Loucy (cell line): ENCODE measurements around the gene KCNQ5.

Experiments
- H2AFZ ChIP-seq: fragments of 200-600 bp; sonication (generic); 2 replicates; pipeline ENCODE4 v1.6.0; 2016; ENCODE audit warnings: antibody characterized with exemption, mild to moderate bottlenecking, low read length, moderate library complexity
- H3F3A ChIP-seq: fragments of 200-600 bp; 2 replicates; pipeline ENCODE4 v1.6.0; 2016; ENCODE audit warnings: antibody characterized with exemption, low read depth, mild to moderate bottlenecking
- H3K27me3 ChIP-seq: fragments of 200-600 bp; sonication (generic); 2 replicates; pipeline ENCODE4 v1.6.1; 2014; ENCODE audit warnings: low read length, mild to moderate bottlenecking; ENCODE audit not compliant: insufficient read depth, poor library complexity, severe bottlenecking
- H3K36me3 ChIP-seq: fragments of 200-600 bp; sonication (generic); 2 replicates; pipeline ENCODE4 v1.6.1; 2016; ENCODE audit warnings: low read length; ENCODE audit not compliant: insufficient read depth
- H3K4me1 ChIP-seq: fragments of 200-600 bp; sonication (generic); 2 replicates; pipeline ENCODE4 v1.5.1; 2014; ENCODE audit warnings: low read length, mild to moderate bottlenecking; ENCODE audit not compliant: insufficient read depth, poor library complexity, severe bottlenecking
- H3K4me2 ChIP-seq: fragments of 200-600 bp; sonication (generic); 2 replicates; pipeline ENCODE4 v1.6.0; 2014; ENCODE audit warnings: antibody characterized with exemption, low read length, low read depth, mild to moderate bottlenecking; ENCODE audit not compliant: poor library complexity, severe bottlenecking
- H3K4me3 ChIP-seq: fragments of 200-600 bp; sonication (generic); 2 replicates; pipeline ENCODE4 v1.5.1; 2014; ENCODE audit warnings: low read length, mild to moderate bottlenecking, mixed read lengths; ENCODE audit not compliant: poor library complexity, severe bottlenecking
- H3K79me2 ChIP-seq: fragments of 200-600 bp; sonication (generic); 2 replicates; pipeline ENCODE4 v1.6.1; 2014; ENCODE audit warnings: low read length; ENCODE audit not compliant: insufficient read depth
- H3K9ac ChIP-seq: fragments of 200-600 bp; sonication (generic); 2 replicates; pipeline ENCODE4 v1.6.0; 2014; ENCODE audit warnings: mild to moderate bottlenecking, low read depth, low read length, moderate library complexity; ENCODE audit not compliant: poor library complexity, severe bottlenecking
- H3K9me2 ChIP-seq: fragments of 200-600 bp; sonication (generic); replicated peaks from 2 replicates; pipeline ENCODE4 v1.6.1; 2016; ENCODE audit warnings: low read depth, low read length, mixed read lengths
- H3K9me3 ChIP-seq: fragments of 200-600 bp; sonication (generic); 2 replicates; pipeline ENCODE4 v1.6.1; 2014; ENCODE audit warnings: mild to moderate bottlenecking, antibody characterized with exemption, low read length, low read depth; ENCODE audit not compliant: insufficient read depth
- H4K20me1 ChIP-seq: fragments of 200-600 bp; sonication (generic); 2 replicates; pipeline ENCODE4 v1.6.0; 2014; ENCODE audit warnings: antibody characterized with exemption, low read length, mild to moderate bottlenecking; ENCODE audit not compliant: insufficient read depth, poor library complexity, severe bottlenecking
- CTCF ChIP-seq: fragments of 200-600 bp; sonication (generic); conservative IDR thresholded peaks from 2 replicates; pipeline ENCODE4 v1.5.1; 2014; ENCODE audit warnings: mild to moderate bottlenecking, antibody characterized with exemption, low read length
- EZH2phosphoT487 ChIP-seq: fragments of 200-600 bp; IDR thresholded peaks from 2 replicates; pipeline ENCODE4 v1.6.1; 2018; ENCODE audit warnings: antibody characterized with exemption, mild to moderate bottlenecking, moderate library complexity, borderline replicate concordance

The KCNQ5 gene

GRCh38 chr6:72861935-72862432 lies 240.1 kb downstream of the KCNQ5 start:
- TF ChIP-seq CTCF = no peak
- Histone ChIP-seq H3K4me1 (no peaks in the 10 kb centered on the region), H3K36me3 (no peaks in the 10 kb centered on the region), H2AFZ (no peak overlapping the region), H3F3A (no peaks in the 10 kb centered on the region), H3K9me2 (no peaks in the 10 kb centered on the region), H3K27me3 (no peaks in the 10 kb centered on the region), H3K79me2 (no peaks in the 10 kb centered on the region), H3K4me2 (no peak overlapping the region), H3K9me3 (no peaks in the 10 kb centered on the region), H3K9ac (no peak overlapping the region), H4K20me1 (no peaks in the 10 kb centered on the region), H3K4me3 (no peak overlapping the region)

- H3K4me3 ChIP-seq = no peak overlapping the region
- H4K20me1 ChIP-seq = no peaks in the 10 kb centered on the region
- H3K9ac ChIP-seq = no peak overlapping the region
- H3K27me3 ChIP-seq = no peaks in the 10 kb centered on the region
- no peaks in the 10 kb centered on the region for H3K79me2 ChIP-seq
- no peak overlapping the region for H3K4me2 ChIP-seq
- H3K36me3 ChIP-seq = no peaks in the 10 kb centered on the region
- H3F3A ChIP-seq = no peaks in the 10 kb centered on the region
- no peaks in the 10 kb centered on the region for H3K4me1 ChIP-seq
- H2AFZ ChIP-seq = no peak overlapping the region
- no peaks in the 10 kb centered on the region for H3K9me3 ChIP-seq
- TF ChIP-seq EZH2phosphoT487 (no peak), CTCF (no peak)
- no peaks in the 10 kb centered on the region for H3K9me2 ChIP-seq
Observed at GRCh38 chr6:72863131-72863530, 241.3 kb downstream of the KCNQ5 start.

- Histone ChIP-seq H3K4me3 (no peak overlapping the region), H3K9me2 (no peaks in the 10 kb centered on the region), H3K27me3 (no peaks in the 10 kb centered on the region), H3K4me2 (no peak overlapping the region), H4K20me1 (no peaks in the 10 kb centered on the region), H3K9ac (no peak overlapping the region), H3K36me3 (no peaks in the 10 kb centered on the region), H3K9me3 (no peaks in the 10 kb centered on the region), H3K4me1 (no peaks in the 10 kb centered on the region), H3F3A (no peaks in the 10 kb centered on the region), H2AFZ (no peak overlapping the region), H3K79me2 (no peaks in the 10 kb centered on the region)
- TF ChIP-seq EZH2phosphoT487 = no peak
- no peak for TF ChIP-seq CTCF
Observed at GRCh38 chr6:72864236-72864635, 242.4 kb downstream of the KCNQ5 start.
